H1 (cell line): ENCODE measurements around the gene PIGC. TPM values are rescaled to one million over a fixed set of nuclear protein-coding genes. Genes with fewer than 3 reads are reported as not detected.

ENCODE experiments used
- CTCF ChIA-PET: fragments of 300-600 bp; sonication (Branson Sonifier 250); formaldehyde crosslinking; loops from one replicate; lab custom pipeline; 2021; ENCODE audit not compliant: partially characterized antibody; lab: Charles Lee
- POLR2A ChIA-PET: fragments of 300-600 bp; sonication (Branson Sonifier 250); formaldehyde crosslinking; loops from one replicate; lab custom pipeline; 2021; ENCODE audit warnings: inconsistent platforms; ENCODE audit not compliant: partially characterized antibody; lab: Charles Lee
- DNase-seq, 2 experiments: peaks; one replicate each; pipeline versions ENCODE4 v3.0.0 to v3.0.0-alpha.2; 2010 to 2022; ENCODE audit warnings: low spot score in 2 of 2, low read depth in 1 of 2, mixed read lengths in 1 of 2
- FAIRE-seq: peaks from 2 replicates; lab custom pipeline; 2011; peaks lifted over from hg19 to GRCh38; lab: Jason Lieb, UNC
- H2AFZ ChIP-seq: 2 replicates; pipeline ENCODE4 v1.8.1; 2012; ENCODE audit warnings: low read length, inconsistent platforms
- H2AK5ac ChIP-seq: 2 replicates; pipeline ENCODE4 v1.6.1; 2013; ENCODE audit warnings: low read depth, low read length
- H2BK120ac ChIP-seq: replicated peaks from 2 replicates; pipeline ENCODE3; 2013; ENCODE audit warnings: low read depth, low read length, inconsistent platforms
- H2BK12ac ChIP-seq: 2 replicates; pipeline ENCODE4 v1.6.1; 2013; ENCODE audit warnings: low read depth, low read length
- H2BK15ac ChIP-seq: 2 replicates; pipeline ENCODE4 v1.6.1; 2013; ENCODE audit warnings: low read length
- H2BK20ac ChIP-seq: 2 replicates; pipeline ENCODE4 v1.6.1; 2013; ENCODE audit warnings: low read length
- H2BK5ac ChIP-seq: 2 replicates; pipeline ENCODE4 v1.6.1; 2013; ENCODE audit warnings: low read depth, low read length
- H3K14ac ChIP-seq: 2 replicates; pipeline ENCODE4 v1.6.1; 2013; ENCODE audit warnings: inconsistent platforms; ENCODE audit not compliant: insufficient read length
- H3K18ac ChIP-seq: 2 replicates; pipeline ENCODE4 v1.6.1; 2013; ENCODE audit warnings: low read length; ENCODE audit errors: extremely low read depth
- H3K23ac ChIP-seq: 2 replicates; pipeline ENCODE4 v1.6.1; 2013; ENCODE audit warnings: inconsistent platforms; ENCODE audit not compliant: insufficient read length
- H3K23me2 ChIP-seq: 2 replicates; pipeline ENCODE4 v1.6.1; 2013; ENCODE audit warnings: low read depth, low read length
- H3K27ac ChIP-seq: 2 replicates; pipeline ENCODE4 v1.6.1; 2011; ENCODE audit warnings: low read depth, low read length, inconsistent platforms
- H3K27me3 ChIP-seq, 4 experiments: replicated peaks in 1 of 4; 1 replicate in 1 of 4; 2 replicates in 3 of 4; pipeline versions ENCODE4 v1.6.1 to v1.8.1; 2011 to 2013; ENCODE audit warnings: low read length in 3 of 4, mild to moderate bottlenecking in 3 of 4, inconsistent platforms in 2 of 4, mixed read lengths in 2 of 4, moderate library complexity in 1 of 4; ENCODE audit not compliant: control insufficient read depth in 3 of 4, insufficient read depth in 3 of 4; ENCODE audit errors: extremely low read depth in 1 of 4
- H3K36me3 ChIP-seq, 4 experiments: 2 replicates each; pipeline versions ENCODE4 v1.6.1 to v1.8.1; 2011 to 2013; ENCODE audit warnings: mild to moderate bottlenecking in 4 of 4, low read length in 3 of 4, moderate library complexity in 2 of 4, control low read depth in 1 of 4, inconsistent platforms in 1 of 4; ENCODE audit not compliant: insufficient read depth in 4 of 4, control insufficient read depth in 2 of 4
- H3K4ac ChIP-seq: replicated peaks from 2 replicates; pipeline ENCODE3; 2013; ENCODE audit warnings: low read length, low read depth, mixed read lengths, inconsistent platforms; ENCODE audit not compliant: insufficient read length
- H3K4me1 ChIP-seq, 4 experiments: replicated peaks in 1 of 4; 1 replicate in 1 of 4; 2 replicates in 3 of 4; pipeline versions ENCODE4 v1.6.1 to v1.8.1; 2011 to 2013; ENCODE audit warnings: low read length in 3 of 4, inconsistent platforms in 2 of 4, mixed read lengths in 1 of 4; ENCODE audit not compliant: insufficient read depth in 4 of 4, control insufficient read depth in 3 of 4
- H3K4me2 ChIP-seq, 2 experiments: 2 replicates each; pipeline versions ENCODE4 v1.6.1 to v1.8.1; 2011 to 2013; ENCODE audit warnings: low read depth in 2 of 2, low read length in 2 of 2, control low read depth in 1 of 2, inconsistent platforms in 1 of 2, mild to moderate bottlenecking in 1 of 2; ENCODE audit not compliant: insufficient read depth in 1 of 2
- H3K4me3 ChIP-seq, 4 experiments: fragments of 200-600, 300-600 bp in 1 of 4; sonication (generic), shearing (Covaris generic), sonication (Bioruptor Twin) in 1 of 4; 2 replicates each; pipeline versions ENCODE4 v1.5.1 to v1.8.1; 2011 to 2016; ENCODE audit warnings: low read length in 4 of 4, low read depth in 3 of 4, control low read depth in 2 of 4, inconsistent platforms in 2 of 4, mild to moderate bottlenecking in 2 of 4, mixed read lengths in 1 of 4, moderate library complexity in 1 of 4; ENCODE audit not compliant: insufficient read depth in 2 of 4; ENCODE audit errors: extremely low read depth in 1 of 4
- H3K56ac ChIP-seq: replicated peaks from 2 replicates; pipeline ENCODE3; 2013; ENCODE audit warnings: low read depth, mild to moderate bottlenecking, mixed read lengths, low read length, inconsistent platforms; ENCODE audit not compliant: insufficient read length
- H3K79me1 ChIP-seq: 2 replicates; pipeline ENCODE4 v1.6.1; 2013; ENCODE audit warnings: low read depth, low read length, control low read depth
- H3K79me2 ChIP-seq, 2 experiments: 2 replicates each; pipeline versions ENCODE4 v1.6.1 to v1.8.1; 2012 to 2013; ENCODE audit warnings: low read length in 2 of 2, mild to moderate bottlenecking in 2 of 2, inconsistent platforms in 1 of 2; ENCODE audit not compliant: insufficient read depth in 2 of 2, control insufficient read depth in 1 of 2
- H3K9ac ChIP-seq, 4 experiments: replicated peaks in 1 of 4; 1 replicate in 1 of 4; 2 replicates in 3 of 4; pipeline versions ENCODE4 v1.6.1 to v1.8.1; 2011 to 2013; ENCODE audit warnings: low read depth in 3 of 4, low read length in 3 of 4, control low read depth in 2 of 4, mild to moderate bottlenecking in 2 of 4, moderate library complexity in 2 of 4, inconsistent platforms in 1 of 4; ENCODE audit errors: extremely low read depth in 1 of 4
- H3K9me3 ChIP-seq, 2 experiments: 2 replicates each; pipeline versions ENCODE4 v1.6.1 to v1.8.1; 2012 to 2013; ENCODE audit warnings: mild to moderate bottlenecking in 2 of 2, moderate library complexity in 2 of 2, control low read depth in 1 of 2, inconsistent platforms in 1 of 2, low read depth in 1 of 2, low read length in 1 of 2, mixed read lengths in 1 of 2; ENCODE audit not compliant: insufficient read depth in 2 of 2
- H4K20me1 ChIP-seq, 2 experiments: replicated peaks in 1 of 2; 2 replicates each; pipeline versions ENCODE3 to v1.8.1; 2011 to 2013; ENCODE audit warnings: inconsistent platforms in 2 of 2, low read length in 2 of 2, mild to moderate bottlenecking in 1 of 2; ENCODE audit not compliant: insufficient read depth in 2 of 2, control insufficient read depth in 1 of 2
- H4K5ac ChIP-seq: 2 replicates; pipeline ENCODE4 v1.6.1; 2013; ENCODE audit warnings: low read length, low read depth, mixed read lengths, inconsistent platforms; ENCODE audit not compliant: insufficient read length
- H4K8ac ChIP-seq: 2 replicates; pipeline ENCODE4 v1.8.0; 2013; ENCODE audit warnings: mild to moderate bottlenecking, moderate library complexity, low read length, inconsistent platforms; ENCODE audit not compliant: insufficient read depth; ENCODE audit errors: extremely low read depth
- H4K91ac ChIP-seq: replicated peaks from 2 replicates; pipeline ENCODE3; 2013; ENCODE audit warnings: low read length, mixed read lengths, inconsistent platforms; ENCODE audit not compliant: insufficient read length
- BACH1 ChIP-seq: IDR thresholded peaks from 2 replicates; pipeline ENCODE4 v1.6.1; 2012; ENCODE audit warnings: low read length, improper control_type of control experiment
- CREB1 ChIP-seq: IDR thresholded peaks from 2 replicates; pipeline ENCODE4 v1.6.1; 2012; ENCODE audit warnings: inconsistent platforms
- JUND ChIP-seq: IDR thresholded peaks from 2 replicates; pipeline ENCODE4 v1.6.1; 2011; ENCODE audit warnings: mild to moderate bottlenecking, improper control_type of control experiment, low read length
- KDM1A ChIP-seq: fragments of 200-600, 300-600 bp; sonication (generic); IDR thresholded peaks from 2 replicates; pipeline ENCODE4 v1.7.1; 2016; ENCODE audit warnings: mild to moderate bottlenecking, low read length, borderline replicate concordance
- NANOG ChIP-seq: IDR thresholded peaks from 2 replicates; pipeline ENCODE4 v1.6.1; 2011; ENCODE audit warnings: low read length, low read depth, mild to moderate bottlenecking, inconsistent platforms; ENCODE audit not compliant: insufficient read depth, poor library complexity, severe bottlenecking
- NRF1 ChIP-seq: IDR thresholded peaks from 2 replicates; pipeline ENCODE4 v1.6.1; 2011; ENCODE audit warnings: mild to moderate bottlenecking, low read depth, low read length, improper control_type of control experiment
- RFX5 ChIP-seq: IDR thresholded peaks from 2 replicates; pipeline ENCODE4 v1.6.1; 2011; ENCODE audit warnings: low read depth, low read length, improper control_type of control experiment, borderline replicate concordance
- RXRA ChIP-seq: IDR thresholded peaks from 2 replicates; pipeline ENCODE4 v1.6.1; 2011; ENCODE audit warnings: low read depth, mild to moderate bottlenecking, low read length, moderate library complexity; ENCODE audit not compliant: insufficient read depth
- SIX5 ChIP-seq: IDR thresholded peaks from 2 replicates; pipeline ENCODE4 v1.6.1; 2011; ENCODE audit warnings: mild to moderate bottlenecking, low read depth, low read length
- SP1 ChIP-seq: IDR thresholded peaks from 2 replicates; pipeline ENCODE4 v1.6.1; 2011; ENCODE audit warnings: low read depth, low read length
- WGBS, 2 experiments: shearing (Covaris generic) in 1 of 2; methylation state at CpG; one replicate each; pipeline versions ENCODE4 v1.1.6 to v1.1.7; 2013 to 2015; ENCODE audit warnings: low lambda C conversion rate in 2 of 2, mixed read lengths in 2 of 2, inconsistent platforms in 1 of 2, low coverage in 1 of 2, missing lambda C conversion rate in 1 of 2; ENCODE audit not compliant: insufficient replicate concordance in 2 of 2, insufficient coverage in 1 of 2, insufficient read length in 1 of 2; ENCODE audit errors: extremely low coverage in 1 of 2, missing lambda C conversion rate in 1 of 2; 5-methylcytosine and 5-hydroxymethylcytosine counted together
- polyA plus RNA-seq, 7 experiments: library from polyadenylated mRNA; depleted of rRNA in 3 of 7; stranded (reverse) in 5 of 7; unstranded in 2 of 7; fragments of >200 nt in 5 of 7; fragments of 200-250 nt in 2 of 7; gene quantifications; 1 replicate in 5 of 7; 2 replicates in 1 of 7; 4 replicates in 1 of 7; pipeline versions ENCODE4 v1.2.1 to v1.2.3, GENCODE V29; 2011 to 2013; ENCODE audit warnings: missing spikeins in 2 of 7, mixed read lengths in 2 of 7
- total RNA-seq: library from RNA; stranded (reverse); fragmentation: NEBNext Ultra II Directional; extraction: Animal tissue kit (Norgen Biotek cat#: 25700); gene quantifications from 2 replicates; pipeline ENCODE4 v1.2.1, GENCODE V29; 2021
- TF ChIP-seq, protein P1 (sequence below): IDR thresholded peaks from 2 replicates; pipeline ENCODE4 v1.6.1; 2011; ENCODE audit warnings: low read length, improper control_type of control experiment

Gene PIGC
- total and polyA plus RNA-seq, 2 of the 8 experiments (the other 6 are each of a cell fraction or from before 2014, with no cell fraction given), result 21.0 to 39.3 TPM

DNA sequence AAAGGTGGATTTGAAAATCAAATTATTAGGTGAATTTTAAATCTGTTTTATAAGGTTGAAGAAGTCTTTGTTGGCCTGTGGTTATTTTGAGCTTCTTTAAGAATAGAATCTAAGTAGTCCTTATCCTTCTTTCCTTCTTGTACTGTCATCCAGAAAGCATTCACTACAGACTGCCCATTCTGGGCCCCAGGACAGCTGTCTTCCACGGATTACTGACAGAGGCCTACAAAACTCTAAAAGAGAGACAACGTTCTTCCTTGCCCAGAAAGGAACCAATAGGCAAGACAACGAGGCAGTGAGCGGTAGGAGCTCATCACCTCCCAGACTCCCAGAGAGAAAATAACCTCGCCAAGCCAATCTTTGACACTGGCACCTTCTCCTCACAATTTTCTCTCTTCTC, 24.4 kb upstream of the PIGC start:
- no peak overlapping the region for H3K27ac ChIP-seq
- H3K79me2 ChIP-seq, result no peaks in the 10 kb centered on the region
- H3K56ac ChIP-seq, result no peak overlapping the region
- H2BK120ac ChIP-seq, result no peak overlapping the region
- H3K9ac ChIP-seq, result no peak overlapping the region
- no peaks in the 10 kb centered on the region for H3K27me3 ChIP-seq
- H4K91ac ChIP-seq, result no peak overlapping the region
- POLR2A ChIA-PET, result no interaction called here
- no peak overlapping the region for H3K4ac ChIP-seq
- H4K8ac ChIP-seq, result no peak overlapping the region
- H3K36me3 ChIP-seq, result no peaks in the 10 kb centered on the region
- no peak overlapping the region for H3K23ac ChIP-seq
- H3K9me3 ChIP-seq, result no peaks in the 10 kb centered on the region
- H4K20me1 ChIP-seq, result no peaks in the 10 kb centered on the region
- H3K79me1 ChIP-seq, result no peaks in the 10 kb centered on the region
- no peak overlapping the region for H2BK20ac ChIP-seq
- CTCF ChIA-PET, result interaction anchor here (1.0 to 1.6 kb wide), 3 partner anchors 18 to 508 kb away, joined by 3 to 4 read pairs (median 3); no protein-coding TSS in a partner anchor
- no peak overlapping the region for H3K18ac ChIP-seq
- H3K14ac ChIP-seq, result no peak overlapping the region
- no peak overlapping the region for H4K5ac ChIP-seq
- no peak for DNase-seq
- no peak overlapping the region for H2BK12ac ChIP-seq
- WGBS, 2 experiments, result 90% methylated on average over 5 of the region's 5 CpGs; no CpG with 5 or more reads in 1 of the 2 experiments
- no peak overlapping the region for H2AFZ ChIP-seq
- no peaks in the 10 kb centered on the region for H3K4me1 ChIP-seq
- H2BK5ac ChIP-seq, result no peak overlapping the region
- H2BK15ac ChIP-seq, result no peak overlapping the region
- no peaks in the 10 kb centered on the region; the same call in 1 of the 2 replicates for H3K23me2 ChIP-seq
- no peak overlapping the region for H3K4me2 ChIP-seq
- H3K4me3 ChIP-seq, result no peak overlapping the region
- FAIRE-seq, result no peak
- TF ChIP-seq SIX5 (no peak), RFX5 (no peak), NANOG (no peak), RXRA (no peak), KDM1A (no peak), SP1 (no peak), JUND (no peak), BACH1 (no peak), NRF1 (no peak), CREB1 (no peak)
- TF ChIP-seq, protein P1, sequence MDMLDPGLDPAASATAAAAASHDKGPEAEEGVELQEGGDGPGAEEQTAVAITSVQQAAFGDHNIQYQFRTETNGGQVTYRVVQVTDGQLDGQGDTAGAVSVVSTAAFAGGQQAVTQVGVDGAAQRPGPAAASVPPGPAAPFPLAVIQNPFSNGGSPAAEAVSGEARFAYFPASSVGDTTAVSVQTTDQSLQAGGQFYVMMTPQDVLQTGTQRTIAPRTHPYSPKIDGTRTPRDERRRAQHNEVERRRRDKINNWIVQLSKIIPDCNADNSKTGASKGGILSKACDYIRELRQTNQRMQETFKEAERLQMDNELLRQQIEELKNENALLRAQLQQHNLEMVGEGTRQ, result no peak
- no peak overlapping the region for H2AK5ac ChIP-seq
